HepG2 (cell line): Measurements from ENCODE around the gene ATIC. TPM values are rescaled to one million over a fixed set of nuclear protein-coding genes. Genes with fewer than 3 reads are reported as not detected.

Source experiments
- AGO2 ChIP-seq: fragments of 200-400 bp; formaldehyde crosslinking; optimal IDR thresholded peaks from 2 replicates; pipeline ENCODE3; 2017; ENCODE audit warnings: mild to moderate bottlenecking, low read depth, low read length, moderate library complexity
- ESRRA ChIP-seq: sonication (generic); formaldehyde crosslinking; IDR thresholded peaks from 2 replicates; pipeline ENCODE4 v1.5.1; 2020; ENCODE audit warnings: mild to moderate bottlenecking, low read depth, missing genetic modification reagents
- FOSL2 ChIP-seq: sonication (generic); formaldehyde crosslinking; IDR thresholded peaks from 2 replicates; pipeline ENCODE4 v1.4.0; 2020; ENCODE audit warnings: missing genetic modification reagents
- FOXK2 ChIP-seq: fragments of 450-650 bp; IDR thresholded peaks from 2 replicates; pipeline ENCODE4 v1.6.1; 2016
- HDAC1 ChIP-seq: sonication (generic); formaldehyde crosslinking; IDR thresholded peaks from 2 replicates; pipeline ENCODE4 v1.5.1; 2020; ENCODE audit warnings: mild to moderate bottlenecking, missing genetic modification reagents
- HOXA3 ChIP-seq: sonication (generic); formaldehyde crosslinking; IDR thresholded peaks from 2 replicates; pipeline ENCODE4 v1.5.0; 2020; ENCODE audit warnings: missing genetic modification reagents
- HOXA5 ChIP-seq: sonication (generic); formaldehyde crosslinking; IDR thresholded peaks from 2 replicates; pipeline ENCODE4 v1.4.0; 2020; ENCODE audit warnings: missing genetic modification reagents
- JDP2 ChIP-seq: sonication (generic); formaldehyde crosslinking; IDR thresholded peaks from 2 replicates; pipeline ENCODE4 v1.8.1; 2022; ENCODE audit warnings: missing genetic modification reagents, borderline replicate concordance
- PHF5A ChIP-seq: IDR thresholded peaks from one replicate; pipeline ENCODE4 v1.6.1; 2018; ENCODE audit warnings: low read depth, missing genetic modification reagents; ENCODE audit not compliant: unreplicated experiment
- SCMH1 ChIP-seq: sonication (generic); formaldehyde crosslinking; IDR thresholded peaks from 2 replicates; pipeline ENCODE4 v1.9.0; 2021; ENCODE audit warnings: missing genetic modification reagents, mild to moderate bottlenecking, borderline replicate concordance
- SOX13 ChIP-seq, 3 experiments: fragments of 450-650 bp in 1 of 3; sonication (generic) in 1 of 3; formaldehyde crosslinking in 1 of 3; IDR thresholded peaks in 2 of 3; conservative IDR thresholded peaks in 1 of 3; 2 replicates each; pipeline versions ENCODE4 v1.5.0 to v1.6.1; 2016 to 2020; ENCODE audit warnings: antibody characterized with exemption in 1 of 3, mild to moderate bottlenecking in 1 of 3, missing compliant biosample characterization in 1 of 3, missing genetic modification reagents in 1 of 3, moderate library complexity in 1 of 3
- SRSF4 ChIP-seq: fragments of 200-400 bp; formaldehyde crosslinking; IDR thresholded peaks from one replicate; pipeline ENCODE4 v1.6.1; 2018; ENCODE audit warnings: mild to moderate bottlenecking, low read depth, low read length, moderate library complexity; ENCODE audit not compliant: poor library complexity, severe bottlenecking
- TARDBP ChIP-seq: sonication (generic); formaldehyde crosslinking; IDR thresholded peaks from 2 replicates; pipeline ENCODE4 v1.8.0; 2022; ENCODE audit warnings: mild to moderate bottlenecking, missing genetic modification reagents
- ZBTB7B ChIP-seq: sonication (generic); formaldehyde crosslinking; IDR thresholded peaks from 2 replicates; pipeline ENCODE4 v1.4.0; 2020; ENCODE audit warnings: missing genetic modification reagents
- ZNF136 ChIP-seq: sonication (generic); formaldehyde crosslinking; IDR thresholded peaks from 2 replicates; pipeline ENCODE4 v1.8.1; 2022; ENCODE audit warnings: low read depth, mild to moderate bottlenecking, moderate library complexity, missing genetic modification reagents
- ZNF326 ChIP-seq: sonication (generic); formaldehyde crosslinking; IDR thresholded peaks from 2 replicates; pipeline ENCODE4 v1.4.0; 2020; ENCODE audit warnings: missing genetic modification reagents, borderline replicate concordance
- polyA plus RNA-seq, 8 experiments: library from polyadenylated mRNA; depleted of rRNA in 3 of 8; stranded (reverse) in 7 of 8; unstranded in 1 of 8; fragments of >200 nt; fragmentation: Illumina TruSeq in 4 of 8; extraction: Trizol in 4 of 8; gene quantifications; 2 replicates each; pipeline versions ENCODE4 v1.2.1 to v1.2.3, GENCODE V29; 2011 to 2016; ENCODE audit warnings: low read depth in 4 of 8, missing spikeins in 1 of 8, mixed read lengths in 1 of 8; ENCODE audit not compliant: insufficient read depth in 1 of 8
- total RNA-seq, 5 experiments: library from RNA; depleted of rRNA; stranded (reverse); fragments of >200 nt; fragmentation: Illumina TruSeq; extraction: Trizol; gene quantifications; 2 replicates each; pipeline ENCODE4 v1.2.3, GENCODE V29; 2016; ENCODE audit warnings: low read depth in 1 of 5
- TF ChIP-seq, protein P1 (sequence below): sonication (generic); formaldehyde crosslinking; IDR thresholded peaks from 2 replicates; pipeline ENCODE4 v1.4.0; 2020; ENCODE audit warnings: missing genetic modification reagents
- TF ChIP-seq, protein P2 (sequence below): fragments of 450-650 bp; IDR thresholded peaks from 2 replicates; pipeline ENCODE4 v1.6.1; 2017
- TF ChIP-seq, protein P3 (sequence below): sonication (generic); formaldehyde crosslinking; IDR thresholded peaks from 2 replicates; pipeline ENCODE4 v1.5.0; 2020; ENCODE audit warnings: mild to moderate bottlenecking, missing genetic modification reagents, borderline replicate concordance
- TF ChIP-seq, protein P4 (sequence below): sonication (generic); formaldehyde crosslinking; IDR thresholded peaks from 2 replicates; pipeline ENCODE4 v1.4.0; 2020; ENCODE audit warnings: low read depth, mild to moderate bottlenecking, missing genetic modification reagents

Gene ATIC
- total and polyA plus RNA-seq, 2 of the 13 experiments (the other 11 are each of a cell fraction or from before 2014, with no cell fraction given) = 89.8 to 146 TPM

DNA sequence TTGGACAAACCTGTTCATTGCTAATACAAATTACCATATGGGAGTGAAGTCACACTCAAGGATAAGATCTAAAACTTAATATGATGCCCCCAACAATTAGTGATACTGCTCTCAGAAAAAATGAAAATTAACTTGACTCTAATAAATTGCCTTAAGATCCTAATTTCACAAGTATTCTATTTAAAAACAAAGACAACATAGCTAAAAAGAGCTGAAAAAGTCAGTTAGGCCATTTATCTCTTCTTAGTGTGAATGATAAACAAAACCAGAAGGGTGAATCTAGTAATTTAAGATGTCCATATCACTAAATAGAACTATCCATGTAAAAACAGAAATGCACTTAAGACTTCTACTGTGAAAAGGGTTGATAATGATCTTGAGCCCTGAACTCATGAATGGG, 70.6 kb downstream of the ATIC start (continued):
- TF ChIP-seq, protein P1, sequence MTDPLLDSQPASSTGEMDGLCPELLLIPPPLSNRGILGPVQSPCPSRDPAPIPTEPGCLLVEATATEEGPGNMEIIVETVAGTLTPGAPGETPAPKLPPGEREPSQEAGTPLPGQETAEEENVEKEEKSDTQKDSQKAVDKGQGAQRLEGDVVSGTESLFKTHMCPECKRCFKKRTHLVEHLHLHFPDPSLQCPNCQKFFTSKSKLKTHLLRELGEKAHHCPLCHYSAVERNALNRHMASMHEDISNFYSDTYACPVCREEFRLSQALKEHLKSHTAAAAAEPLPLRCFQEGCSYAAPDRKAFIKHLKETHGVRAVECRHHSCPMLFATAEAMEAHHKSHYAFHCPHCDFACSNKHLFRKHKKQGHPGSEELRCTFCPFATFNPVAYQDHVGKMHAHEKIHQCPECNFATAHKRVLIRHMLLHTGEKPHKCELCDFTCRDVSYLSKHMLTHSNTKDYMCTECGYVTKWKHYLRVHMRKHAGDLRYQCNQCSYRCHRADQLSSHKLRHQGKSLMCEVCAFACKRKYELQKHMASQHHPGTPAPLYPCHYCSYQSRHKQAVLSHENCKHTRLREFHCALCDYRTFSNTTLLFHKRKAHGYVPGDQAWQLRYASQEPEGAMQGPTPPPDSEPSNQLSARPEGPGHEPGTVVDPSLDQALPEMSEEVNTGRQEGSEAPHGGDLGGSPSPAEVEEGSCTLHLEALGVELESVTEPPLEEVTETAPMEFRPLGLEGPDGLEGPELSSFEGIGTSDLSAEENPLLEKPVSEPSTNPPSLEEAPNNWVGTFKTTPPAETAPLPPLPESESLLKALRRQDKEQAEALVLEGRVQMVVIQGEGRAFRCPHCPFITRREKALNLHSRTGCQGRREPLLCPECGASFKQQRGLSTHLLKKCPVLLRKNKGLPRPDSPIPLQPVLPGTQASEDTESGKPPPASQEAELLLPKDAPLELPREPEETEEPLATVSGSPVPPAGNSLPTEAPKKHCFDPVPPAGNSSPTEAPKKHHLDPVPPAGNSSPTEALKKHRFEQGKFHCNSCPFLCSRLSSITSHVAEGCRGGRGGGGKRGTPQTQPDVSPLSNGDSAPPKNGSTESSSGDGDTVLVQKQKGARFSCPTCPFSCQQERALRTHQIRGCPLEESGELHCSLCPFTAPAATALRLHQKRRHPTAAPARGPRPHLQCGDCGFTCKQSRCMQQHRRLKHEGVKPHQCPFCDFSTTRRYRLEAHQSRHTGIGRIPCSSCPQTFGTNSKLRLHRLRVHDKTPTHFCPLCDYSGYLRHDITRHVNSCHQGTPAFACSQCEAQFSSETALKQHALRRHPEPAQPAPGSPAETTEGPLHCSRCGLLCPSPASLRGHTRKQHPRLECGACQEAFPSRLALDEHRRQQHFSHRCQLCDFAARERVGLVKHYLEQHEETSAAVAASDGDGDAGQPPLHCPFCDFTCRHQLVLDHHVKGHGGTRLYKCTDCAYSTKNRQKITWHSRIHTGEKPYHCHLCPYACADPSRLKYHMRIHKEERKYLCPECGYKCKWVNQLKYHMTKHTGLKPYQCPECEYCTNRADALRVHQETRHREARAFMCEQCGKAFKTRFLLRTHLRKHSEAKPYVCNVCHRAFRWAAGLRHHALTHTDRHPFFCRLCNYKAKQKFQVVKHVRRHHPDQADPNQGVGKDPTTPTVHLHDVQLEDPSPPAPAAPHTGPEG (CRISPR knock-in tag) = no peak
- TF ChIP-seq ZBTB7B (no peak), ZNF136 (no peak), FOXK2 (no peak), HOXA3 (CRISPR knock-in tag) (no peak), SCMH1 (CRISPR knock-in tag) (no peak), SOX13 (IDR thresholded peaks at IDR 0.05) (no peak), SOX13 (CRISPR knock-in tag; conservative IDR thresholded peaks at IDR 0.05 in 1 of 2, IDR thresholded peaks at IDR 0.05 in 1 of 2) (no peak), TARDBP (no peak), SRSF4 (peak; percentile 46), ZNF326 (CRISPR knock-in tag) (no peak), FOSL2 (no peak), PHF5A (no peak), ESRRA (CRISPR knock-in tag) (no peak), HDAC1 (no peak), HOXA5 (no peak), AGO2 (peak; percentile 79), JDP2 (CRISPR knock-in tag) (no peak)
- TF ChIP-seq, protein P2, sequence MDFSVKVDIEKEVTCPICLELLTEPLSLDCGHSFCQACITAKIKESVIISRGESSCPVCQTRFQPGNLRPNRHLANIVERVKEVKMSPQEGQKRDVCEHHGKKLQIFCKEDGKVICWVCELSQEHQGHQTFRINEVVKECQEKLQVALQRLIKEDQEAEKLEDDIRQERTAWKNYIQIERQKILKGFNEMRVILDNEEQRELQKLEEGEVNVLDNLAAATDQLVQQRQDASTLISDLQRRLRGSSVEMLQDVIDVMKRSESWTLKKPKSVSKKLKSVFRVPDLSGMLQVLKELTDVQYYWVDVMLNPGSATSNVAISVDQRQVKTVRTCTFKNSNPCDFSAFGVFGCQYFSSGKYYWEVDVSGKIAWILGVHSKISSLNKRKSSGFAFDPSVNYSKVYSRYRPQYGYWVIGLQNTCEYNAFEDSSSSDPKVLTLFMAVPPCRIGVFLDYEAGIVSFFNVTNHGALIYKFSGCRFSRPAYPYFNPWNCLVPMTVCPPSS = no peak
- TF ChIP-seq, protein P3, sequence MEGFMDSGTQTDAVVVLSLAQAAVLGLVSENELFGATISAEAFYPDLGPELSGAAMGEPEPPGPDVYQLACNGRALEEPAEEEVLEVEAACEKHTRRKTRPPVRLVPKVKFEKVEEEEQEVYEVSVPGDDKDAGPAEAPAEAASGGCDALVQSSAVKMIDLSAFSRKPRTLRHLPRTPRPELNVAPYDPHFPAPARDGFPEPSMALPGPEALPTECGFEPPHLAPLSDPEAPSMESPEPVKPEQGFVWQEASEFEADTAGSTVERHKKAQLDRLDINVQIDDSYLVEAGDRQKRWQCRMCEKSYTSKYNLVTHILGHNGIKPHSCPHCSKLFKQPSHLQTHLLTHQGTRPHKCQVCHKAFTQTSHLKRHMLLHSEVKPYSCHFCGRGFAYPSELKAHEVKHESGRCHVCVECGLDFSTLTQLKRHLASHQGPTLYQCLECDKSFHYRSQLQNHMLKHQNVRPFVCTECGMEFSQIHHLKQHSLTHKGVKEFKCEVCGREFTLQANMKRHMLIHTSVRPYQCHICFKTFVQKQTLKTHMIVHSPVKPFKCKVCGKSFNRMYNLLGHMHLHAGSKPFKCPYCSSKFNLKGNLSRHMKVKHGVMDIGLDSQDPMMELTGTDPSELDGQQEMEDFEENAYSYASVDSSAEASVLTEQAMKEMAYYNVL (CRISPR knock-in tag) = no peak
- TF ChIP-seq, protein P4, sequence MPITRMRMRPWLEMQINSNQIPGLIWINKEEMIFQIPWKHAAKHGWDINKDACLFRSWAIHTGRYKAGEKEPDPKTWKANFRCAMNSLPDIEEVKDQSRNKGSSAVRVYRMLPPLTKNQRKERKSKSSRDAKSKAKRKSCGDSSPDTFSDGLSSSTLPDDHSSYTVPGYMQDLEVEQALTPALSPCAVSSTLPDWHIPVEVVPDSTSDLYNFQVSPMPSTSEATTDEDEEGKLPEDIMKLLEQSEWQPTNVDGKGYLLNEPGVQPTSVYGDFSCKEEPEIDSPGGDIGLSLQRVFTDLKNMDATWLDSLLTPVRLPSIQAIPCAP = no peak
